A549 treated with CpdA at 1 μM for 4 hours (cell line): Measurements from ENCODE around the gene G6PC3. TPM values are rescaled to one million over a fixed set of nuclear protein-coding genes. Genes with fewer than 3 reads are reported as not detected.

ENCODE experiments used
- total RNA-seq: library from RNA; stranded (reverse); fragments of 200-300 nt; extraction: Qiagen RNA extraction; gene quantifications from 5 replicates; pipeline ENCODE4 v1.2.3, GENCODE V29; 2022; ENCODE audit warnings: low read depth

G6PC3 gene, protein sequence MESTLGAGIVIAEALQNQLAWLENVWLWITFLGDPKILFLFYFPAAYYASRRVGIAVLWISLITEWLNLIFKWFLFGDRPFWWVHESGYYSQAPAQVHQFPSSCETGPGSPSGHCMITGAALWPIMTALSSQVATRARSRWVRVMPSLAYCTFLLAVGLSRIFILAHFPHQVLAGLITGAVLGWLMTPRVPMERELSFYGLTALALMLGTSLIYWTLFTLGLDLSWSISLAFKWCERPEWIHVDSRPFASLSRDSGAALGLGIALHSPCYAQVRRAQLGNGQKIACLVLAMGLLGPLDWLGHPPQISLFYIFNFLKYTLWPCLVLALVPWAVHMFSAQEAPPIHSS
- 105 to 173 TPM (median 164 TPM) in 5 replicates for total RNA-seq

GRCh38 chr17:44070455-44071197 is at the start of gene G6PC3:
Gene G6PC3, plus strand, starts transcription at chr17:44070735. Its CDS starts 231 bp downstream, at chr17:44070966.

DNA sequence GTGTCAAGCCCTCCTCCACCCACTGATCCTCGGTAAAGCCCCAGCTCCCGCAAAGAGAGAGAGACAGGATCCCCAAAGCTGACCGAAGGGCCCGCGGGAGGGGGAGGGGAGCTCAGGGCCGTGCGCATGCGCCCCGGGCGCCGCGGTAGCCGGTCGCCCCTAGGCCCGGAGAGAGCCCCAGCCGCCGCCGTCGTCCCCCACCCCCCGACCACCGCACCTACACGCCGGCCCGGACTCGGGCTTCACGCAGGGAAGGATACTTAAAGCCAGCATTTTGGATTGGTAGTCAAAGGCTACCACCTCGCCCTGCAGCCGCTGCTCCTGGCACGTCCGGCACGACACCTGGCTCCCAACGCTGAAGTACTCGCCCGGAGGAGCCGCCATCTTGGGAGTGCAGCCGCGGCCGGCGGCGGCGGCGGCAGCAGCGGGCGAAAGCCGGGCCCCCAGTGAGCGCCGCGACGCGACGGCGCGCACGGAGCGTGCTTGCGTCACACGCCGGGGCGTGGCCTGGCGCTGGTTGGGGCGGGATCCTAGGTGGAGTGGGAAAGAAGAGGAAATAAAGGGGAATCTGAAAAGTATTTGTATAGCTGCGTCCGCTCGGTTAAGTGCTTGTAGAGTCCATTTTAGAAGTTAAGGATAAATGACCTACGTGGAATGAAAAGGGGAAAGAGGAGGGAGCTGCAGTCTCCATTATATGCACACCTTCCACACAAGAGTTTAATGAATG is 4.2 kb upstream of the G6PC3 start, which contains the start of gene LSM12:
Gene LSM12, minus strand, starts transcription at position 468 of the 727 bp plus-strand sequence. Its CDS starts 84 bp downstream, at position 384.

DNA sequence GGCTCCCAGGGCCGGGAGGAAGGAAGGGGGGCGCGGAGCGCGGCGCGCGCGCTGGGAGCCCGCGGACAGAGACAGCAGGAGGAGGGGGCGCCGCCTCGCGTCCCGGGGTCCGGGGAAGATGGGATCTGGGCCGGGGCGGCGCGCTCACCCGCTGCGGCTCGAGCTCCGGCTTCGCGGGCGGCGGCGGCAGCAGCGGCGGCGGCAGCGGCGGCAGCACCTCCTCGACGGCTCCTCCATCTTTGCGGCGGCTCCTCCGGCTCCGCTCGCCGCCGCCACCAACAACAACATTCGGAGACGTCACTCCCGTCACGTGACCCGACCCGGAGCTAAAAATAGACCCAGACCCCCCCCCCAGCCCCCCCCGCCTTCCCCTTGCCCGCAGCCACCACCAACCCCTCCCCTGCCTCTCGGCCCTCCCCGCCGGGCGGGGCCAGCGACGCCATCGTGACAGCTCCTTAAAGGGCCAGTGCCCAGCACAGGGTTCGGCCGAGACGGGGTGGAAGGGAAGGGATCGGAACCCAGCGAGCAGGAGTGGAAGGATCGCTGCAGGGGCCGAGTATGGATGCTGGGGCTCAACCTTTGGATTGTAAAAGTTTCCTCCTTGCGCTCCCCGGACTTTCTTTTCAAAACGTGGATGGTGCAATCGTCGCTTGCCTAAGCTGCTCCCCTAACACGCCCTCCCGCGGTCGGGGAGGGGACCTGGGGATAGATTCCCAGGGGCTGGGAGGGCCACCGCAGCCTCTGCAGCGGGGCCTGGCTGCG is 53.0 kb downstream of the G6PC3 start, which contains the start of gene HDAC5:
Gene HDAC5, minus strand, starts transcription at position 286 of the 762 bp plus-strand sequence. CDS start 6,126 bp downstream, outside the sequence.

Other genes starting within 250 kb of the G6PC3 start
- gene MPP3, start 237.6 kb upstream of the G6PC3 start, total RNA-seq: 17.2 to 18.7 TPM (median 18.2 TPM) in 5 replicates
- 0.05 TPM in 1 of 5 replicates, not detected in the others for gene CD300LG, start 223.6 kb upstream of the G6PC3 start, total RNA-seq
- 1.3 to 2.4 TPM (median 2.1 TPM) in 5 replicates for gene MPP2, start 163.2 kb upstream of the G6PC3 start, total RNA-seq
- not detected in 5 replicates for gene PPY, start 128.3 kb upstream of the G6PC3 start, total RNA-seq
- 0.11 TPM in 1 of 5 replicates, not detected in the others for gene PYY, start 116.8 kb upstream of the G6PC3 start, total RNA-seq
- gene NAGS, start 66.1 kb upstream of the G6PC3 start, total RNA-seq: 0.75 to 1.1 TPM (median 0.94 TPM) in 5 replicates
- gene TMEM101, start 55.8 kb upstream of the G6PC3 start, total RNA-seq: 23.1 to 34.5 TPM (median 32.4 TPM) in 5 replicates
- 50.7 to 55.5 TPM (median 54.1 TPM) in 5 replicates for gene LSM12, start 4.1 kb upstream of the G6PC3 start, total RNA-seq
- 13.6 to 15.8 TPM (median 14.3 TPM) in 5 replicates for gene HDAC5, start 52.9 kb downstream of the G6PC3 start, total RNA-seq
- 8.1 to 10.5 TPM (median 9.5 TPM) in 5 replicates for gene HROB, start 71.2 kb downstream of the G6PC3 start, total RNA-seq
- gene ASB16, start 100.0 kb downstream of the G6PC3 start, total RNA-seq: 0.17 TPM in 1 of 5 replicates, not detected in the others
- gene TMUB2, start 116.2 kb downstream of the G6PC3 start, total RNA-seq: 35.7 to 45.8 TPM (median 44.6 TPM) in 5 replicates
- gene ATXN7L3, start 129.1 kb downstream of the G6PC3 start, total RNA-seq: 55.1 to 69.0 TPM (median 65.1 TPM) in 5 replicates
- gene UBTF, start 148.9 kb downstream of the G6PC3 start, total RNA-seq: 99.9 to 104 TPM (median 102 TPM) in 5 replicates
- 0.02 TPM in 1 of 5 replicates, not detected in the others for gene SLC4A1, start 197.4 kb downstream of the G6PC3 start, total RNA-seq
- gene RUNDC3A, start 237.9 kb downstream of the G6PC3 start, total RNA-seq: 0.53 to 0.94 TPM (median 0.83 TPM) in 5 replicates